Measurements from ENCODE around the gene SLF2.
"Not testable (repeated sequence)": the region's sequence is repeated elsewhere in the genome, so short reads cannot be mapped to it uniquely, and the experiment has no call there.

The SLF2 gene

GRCh38 chr10:100972115-100972903, 59.5 kb downstream of the SLF2 start:
- no peak overlapping the region for H3K4me3 ChIP-seq (ENCODE audit: low read depth in 1 of 2, low read length in 1 of 2)
- peaks cover 5 to 13% of the 10 kb centered on the region in 2 experiments for H3K4me1 ChIP-seq (ENCODE audit: control insufficient read depth in 1 of 2, insufficient read depth in 1 of 2, low read depth in 1 of 2, low read length in 1 of 2)
- no peaks in the 10 kb centered on the region for H3K36me3 ChIP-seq
- no peaks in the 10 kb centered on the region for H3K9me3 ChIP-seq
- H3K27ac ChIP-seq: no peak overlapping the region
- TF ChIP-seq CTCF (IDR thresholded peaks at IDR 0.05): no peak
- H3K27me3 ChIP-seq: peaks cover 40% of the 10 kb centered on the region

GRCh38 chr10:100972904-100973535, 60.3 kb downstream of the SLF2 start:
- H3K4me3 ChIP-seq (ENCODE audit: low read depth in 1 of 2, low read length in 1 of 2): no peak overlapping the region
- no peak for TF ChIP-seq CTCF (IDR thresholded peaks at IDR 0.05)
- H3K27ac ChIP-seq: no peak overlapping the region
- H3K9me3 ChIP-seq: no peaks in the 10 kb centered on the region
- H3K36me3 ChIP-seq: no peaks in the 10 kb centered on the region
- H3K4me1 ChIP-seq (ENCODE audit: control insufficient read depth in 1 of 2, insufficient read depth in 1 of 2, low read depth in 1 of 2, low read length in 1 of 2): peaks cover 5 to 13% of the 10 kb centered on the region in 2 experiments
- H3K27me3 ChIP-seq: peaks cover 38% of the 10 kb centered on the region

GRCh38 chr10:100975397-100975796, 62.6 kb downstream of the SLF2 start:
- H3K36me3 ChIP-seq: peaks cover 19% of the 10 kb centered on the region
- not testable (repeated sequence) for H3K4me1 ChIP-seq (ENCODE audit: control insufficient read depth in 1 of 2, insufficient read depth in 1 of 2, low read depth in 1 of 2, low read length in 1 of 2); H3K9me3 ChIP-seq; H3K27ac ChIP-seq; H3K4me3 ChIP-seq (ENCODE audit: low read depth in 1 of 2, low read length in 1 of 2)
- H3K27me3 ChIP-seq: peaks cover 14% of the 10 kb centered on the region

- Histone ChIP-seq H3K36me3 (peaks cover 32% of the 10 kb centered on the region), H3K27me3 (no peaks in the 10 kb centered on the region), H3K4me3 (ENCODE audit: low read depth in 1 of 2, low read length in 1 of 2) (no peak overlapping the region), H3K27ac (no peak overlapping the region), H3K9me3 (no peaks in the 10 kb centered on the region), H3K4me1 (ENCODE audit: control insufficient read depth in 1 of 2, insufficient read depth in 1 of 2, low read depth in 1 of 2, low read length in 1 of 2) (no peaks in the 10 kb centered on the region)
- TF ChIP-seq CTCF (IDR thresholded peaks at IDR 0.05): no peak
Observed at GRCh38 chr10:100976906-100977305, 64.1 kb downstream of the SLF2 start.

- H3K36me3 ChIP-seq: peaks cover 32% of the 10 kb centered on the region
- no peak overlapping the region for H3K27ac ChIP-seq
- no peak for TF ChIP-seq CTCF (IDR thresholded peaks at IDR 0.05)
- no peak overlapping the region for H3K4me3 ChIP-seq (ENCODE audit: low read depth in 1 of 2, low read length in 1 of 2)
- H3K4me1 ChIP-seq (ENCODE audit: control insufficient read depth in 1 of 2, insufficient read depth in 1 of 2, low read depth in 1 of 2, low read length in 1 of 2): no peaks in the 10 kb centered on the region
- no peaks in the 10 kb centered on the region for H3K9me3 ChIP-seq
- H3K27me3 ChIP-seq: no peaks in the 10 kb centered on the region
Observed at GRCh38 chr10:100977436-100977835, 64.7 kb downstream of the SLF2 start.
